Endothelial cell of umbilical vein (primary cell): ENCODE data around the gene CSF2. TPM values are rescaled to one million over a fixed set of nuclear protein-coding genes. Genes with fewer than 3 reads are reported as not detected.

Experiments
- BruUV-seq: library from RNA; stranded (reverse); fragments of 400-500 nt; replicated peaks from 2 replicates; lab custom pipeline; 2021; lab: Mats Ljungman, UMichigan
- CTCF ChIA-PET: fragments of 300-600, 350-600 bp; sonication (Branson Sonifier 250); formaldehyde crosslinking; loops from one replicate; lab custom pipeline; 2021; ENCODE audit warnings: antibody characterized with exemption, inconsistent platforms; lab: Charles Lee
- POLR2A ChIA-PET: fragments of 300-600, 350-600 bp; sonication (Branson Sonifier 250); formaldehyde crosslinking; loops from one replicate; lab custom pipeline; 2021; ENCODE audit warnings: antibody characterized with exemption, inconsistent platforms; lab: Charles Lee
- DNase-seq: peaks from one replicate; pipeline ENCODE4 v3.0.0-alpha.2; 2011; ENCODE audit warnings: low read depth, low spot score
- FAIRE-seq: peaks from 2 replicates; lab custom pipeline; 2011; peaks lifted over from hg19 to GRCh38; lab: Jason Lieb, UNC
- H2AFZ ChIP-seq: 2 replicates; pipeline ENCODE4 v1.6.0; 2012; ENCODE audit warnings: low read depth, low read length, control low read depth, inconsistent platforms
- H3K27ac ChIP-seq: 2 replicates; pipeline ENCODE4 v1.5.1; 2011; ENCODE audit warnings: low read depth, mild to moderate bottlenecking, control low read depth, low read length, moderate library complexity; ENCODE audit not compliant: insufficient read depth
- H3K27me3 ChIP-seq, 2 experiments: 2 replicates each; pipeline versions ENCODE4 v1.6.0 to v1.6.1; 2011; ENCODE audit warnings: low read length in 2 of 2, mixed read lengths in 1 of 2; ENCODE audit not compliant: control insufficient read depth in 2 of 2, insufficient read depth in 2 of 2
- H3K36me3 ChIP-seq, 2 experiments: 2 replicates in 1 of 2; 3 replicates in 1 of 2; pipeline ENCODE4 v1.5.1; 2011; ENCODE audit warnings: low read length in 2 of 2, mild to moderate bottlenecking in 1 of 2, moderate library complexity in 1 of 2; ENCODE audit not compliant: control insufficient read depth in 2 of 2, insufficient read depth in 2 of 2; ENCODE audit errors: extremely low read depth in 1 of 2
- H3K4me1 ChIP-seq: 3 replicates; pipeline ENCODE4 v1.5.1; 2011; ENCODE audit warnings: mild to moderate bottlenecking, low read length; ENCODE audit not compliant: control insufficient read depth, insufficient read depth; ENCODE audit errors: extremely low read depth
- H3K4me2 ChIP-seq: 2 replicates; pipeline ENCODE4 v1.6.1; 2011; ENCODE audit warnings: low read length, control low read depth, mixed read lengths; ENCODE audit not compliant: insufficient read depth
- H3K4me3 ChIP-seq, 3 experiments: fragments of 200-600 bp in 1 of 3; sonication (generic), shearing (Covaris generic) in 1 of 3; replicated peaks in 1 of 3; 2 replicates each; pipeline ENCODE4 v1.5.1; 2011 to 2016; ENCODE audit warnings: control low read depth in 3 of 3, low read length in 3 of 3, mild to moderate bottlenecking in 2 of 3, inconsistent platforms in 1 of 3, low read depth in 1 of 3, moderate library complexity in 1 of 3; ENCODE audit not compliant: insufficient read depth in 1 of 3
- H3K79me2 ChIP-seq: 2 replicates; pipeline ENCODE4 v1.6.0; 2012; ENCODE audit warnings: low read length, inconsistent platforms; ENCODE audit not compliant: control insufficient read depth, insufficient read depth
- H3K9ac ChIP-seq: replicated peaks from 2 replicates; pipeline ENCODE3; 2011; ENCODE audit warnings: low read length, control low read depth; ENCODE audit not compliant: insufficient read depth; ENCODE audit errors: extremely low read depth
- H3K9me1 ChIP-seq: replicated peaks from 3 replicates; pipeline ENCODE4 v1.6.0; 2011; ENCODE audit warnings: mild to moderate bottlenecking, low read length; ENCODE audit not compliant: control insufficient read depth, insufficient read depth; ENCODE audit errors: extremely low read depth
- H3K9me3 ChIP-seq: replicated peaks from 2 replicates; pipeline ENCODE4 v1.5.1; 2012; ENCODE audit warnings: low read length, inconsistent platforms; ENCODE audit not compliant: control insufficient read depth, insufficient read depth
- H4K20me1 ChIP-seq: replicated peaks from 2 replicates; pipeline ENCODE3; 2011; ENCODE audit warnings: mild to moderate bottlenecking, low read length; ENCODE audit not compliant: control insufficient read depth, insufficient read depth; ENCODE audit errors: extremely low read depth
- GATA2 ChIP-seq: IDR thresholded peaks from 2 replicates; pipeline ENCODE4 v1.7.0; 2011; ENCODE audit warnings: low read depth, mild to moderate bottlenecking, moderate library complexity, mixed read lengths, low read length; ENCODE audit not compliant: insufficient read length, insufficient read depth
- MYC ChIP-seq: IDR thresholded peaks from one replicate; pipeline ENCODE4 v1.6.1; 2011; ENCODE audit warnings: mild to moderate bottlenecking, low read depth, low read length
- dilution Hi-C: fragments of 300-500 bp; cut with MboI; formaldehyde crosslinking; loops from one replicate; pipeline ENCODE4 v1.15.0; 2019; ENCODE audit warnings: low sequenced_read_pairs; ENCODE audit not compliant: extremely low pct_ligation_motif_present
- intact Hi-C: fragments of 100-400 bp; cut with micrococcal nuclease; formaldehyde crosslinking; loops from one replicate; pipeline ENCODE4 v1.10.0; 2022
- polyA plus RNA-seq, 4 experiments: library from polyadenylated mRNA; depleted of rRNA in 3 of 4; stranded (reverse) in 3 of 4; unstranded in 1 of 4; fragments of >200 nt; gene quantifications; 2 replicates each; pipeline versions ENCODE4 v1.2.1 to v1.2.3, GENCODE V29; 2011 to 2012; ENCODE audit warnings: missing spikeins in 1 of 4
- total RNA-seq: library from RNA; stranded (reverse); gene quantifications from 2 replicates; pipeline ENCODE4 v1.2.3, GENCODE V29; 2021
- TF ChIP-seq, protein P1 (sequence below), 2 donors: IDR thresholded peaks; 1 replicate in 1 of 2; 2 replicates in 1 of 2; pipeline ENCODE4 v1.5.1; 2011; ENCODE audit warnings: low read length in 2 of 2, mild to moderate bottlenecking in 2 of 2, moderate library complexity in 2 of 2, control low read depth in 1 of 2, inconsistent platforms in 1 of 2, low read depth in 1 of 2; ENCODE audit not compliant: insufficient read depth in 1 of 2; ENCODE audit errors: extremely low read depth in 1 of 2

CSF2 gene
- total and polyA plus RNA-seq, 2 donors (not counting 3 experiments of a cell fraction or from before 2014, with no cell fraction given) = not detected

DNA sequence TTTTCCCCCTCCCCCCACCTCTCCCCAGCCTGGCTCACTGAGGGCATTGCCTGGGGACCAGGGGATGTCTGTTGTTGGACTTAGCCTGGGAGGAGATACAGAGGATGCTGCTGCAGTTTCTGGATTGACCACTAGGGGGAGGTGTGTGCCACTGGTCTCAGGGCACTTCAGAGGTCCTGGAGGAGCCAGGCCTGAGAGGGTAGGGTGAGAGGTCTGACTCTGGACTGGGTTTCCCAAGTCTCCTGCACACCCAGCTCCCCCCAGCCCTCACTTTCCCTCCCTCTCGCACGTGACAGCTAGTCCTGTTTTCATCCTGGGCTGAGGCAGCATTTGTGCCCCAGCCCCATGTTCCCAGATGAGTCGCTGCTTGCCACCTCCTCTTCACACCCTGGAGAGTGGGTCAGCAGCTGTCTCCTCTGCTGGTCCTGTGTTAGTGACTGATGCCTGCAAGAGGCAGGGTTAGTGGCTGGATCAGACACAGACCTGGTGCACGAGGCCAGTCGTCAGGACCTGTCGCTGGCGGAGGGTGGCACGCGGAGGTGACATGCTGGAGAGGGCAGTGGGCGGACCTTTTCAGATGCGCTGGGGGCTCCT, 8.8 kb upstream of the CSF2 start:
- Histone ChIP-seq H3K27me3 (no peaks in the 10 kb centered on the region), H3K36me3 (no peaks in the 10 kb centered on the region), H3K79me2 (no peaks in the 10 kb centered on the region), H3K4me2 (no peak overlapping the region), H2AFZ (no peak overlapping the region), H3K4me1 (no peaks in the 10 kb centered on the region), H3K4me3 (no peak overlapping the region), H3K9ac (no peak overlapping the region), H4K20me1 (no peaks in the 10 kb centered on the region), H3K27ac (no peak overlapping the region), H3K9me1 (no peaks in the 10 kb centered on the region), H3K9me3 (no peaks in the 10 kb centered on the region)
- BruUV-seq = no TSS peak
- intact Hi-C loops = loop anchor here (1.0 to 5.0 kb wide), 12 partner anchors 21 to 432 kb away; partner anchors contain the start of genes P4HA2 and SLC22A5
- FAIRE-seq (peak; percentile 87), DNase-seq (peak; percentile 78)
- dilution Hi-C loops = no loop called here
- ChIA-PET POLR2A (no interaction called here), CTCF (interaction anchor here (0.6 to 3.7 kb wide), 23 partner anchors 8 to 475 kb away, joined by 3 to 32 read pairs (median 4); partner anchors contain the start of genes CSF2, P4HA2 and SLC22A4)
- TF ChIP-seq, protein P1, sequence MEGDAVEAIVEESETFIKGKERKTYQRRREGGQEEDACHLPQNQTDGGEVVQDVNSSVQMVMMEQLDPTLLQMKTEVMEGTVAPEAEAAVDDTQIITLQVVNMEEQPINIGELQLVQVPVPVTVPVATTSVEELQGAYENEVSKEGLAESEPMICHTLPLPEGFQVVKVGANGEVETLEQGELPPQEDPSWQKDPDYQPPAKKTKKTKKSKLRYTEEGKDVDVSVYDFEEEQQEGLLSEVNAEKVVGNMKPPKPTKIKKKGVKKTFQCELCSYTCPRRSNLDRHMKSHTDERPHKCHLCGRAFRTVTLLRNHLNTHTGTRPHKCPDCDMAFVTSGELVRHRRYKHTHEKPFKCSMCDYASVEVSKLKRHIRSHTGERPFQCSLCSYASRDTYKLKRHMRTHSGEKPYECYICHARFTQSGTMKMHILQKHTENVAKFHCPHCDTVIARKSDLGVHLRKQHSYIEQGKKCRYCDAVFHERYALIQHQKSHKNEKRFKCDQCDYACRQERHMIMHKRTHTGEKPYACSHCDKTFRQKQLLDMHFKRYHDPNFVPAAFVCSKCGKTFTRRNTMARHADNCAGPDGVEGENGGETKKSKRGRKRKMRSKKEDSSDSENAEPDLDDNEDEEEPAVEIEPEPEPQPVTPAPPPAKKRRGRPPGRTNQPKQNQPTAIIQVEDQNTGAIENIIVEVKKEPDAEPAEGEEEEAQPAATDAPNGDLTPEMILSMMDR (IDR thresholded peaks at IDR 0.05; ENCODE audit: extremely low read depth in 1 of 2, insufficient read depth in 1 of 2, low read depth in 1 of 2, low read length in 2 of 2) = peak; percentile 93 to 97
- no peak for TF ChIP-seq GATA2

GRCh38 chr5:132065351-132065937, 8.1 kb upstream of the CSF2 start:
- no TSS peak for BruUV-seq
- Histone ChIP-seq H3K4me1 (peaks cover 5% of the 10 kb centered on the region), H3K27ac (no peak overlapping the region), H3K27me3 (no peaks in the 10 kb centered on the region), H3K79me2 (no peaks in the 10 kb centered on the region), H3K36me3 (no peaks in the 10 kb centered on the region), H3K4me3 (no peak overlapping the region), H3K4me2 (no peak overlapping the region), H3K9me1 (no peaks in the 10 kb centered on the region), H2AFZ (no peak overlapping the region), H3K9ac (no peak overlapping the region), H3K9me3 (no peaks in the 10 kb centered on the region), H4K20me1 (no peaks in the 10 kb centered on the region)
- intact Hi-C loops (loop anchor here (1.0 to 2.0 kb wide), 10 partner anchors 21 to 319 kb away; partner anchors contain the start of genes P4HA2 and SLC22A5), dilution Hi-C loops (no loop called here)
- ChIA-PET CTCF (interaction anchor here (0.8 to 3.7 kb wide), 22 partner anchors 8 to 476 kb away, joined by 3 to 32 read pairs (median 4); partner anchors contain the start of genes CSF2, P4HA2 and SLC22A4), POLR2A (no interaction called here)
- TF ChIP-seq, protein P1 (IDR thresholded peaks at IDR 0.05; ENCODE audit: extremely low read depth in 1 of 2, insufficient read depth in 1 of 2, low read depth in 1 of 2, low read length in 2 of 2) = peak; percentile 72 to 75
- no peak for TF ChIP-seq MYC
- DNase-seq (peak; percentile 71), FAIRE-seq (peak; percentile 84)
